Measurements from ENCODE around the gene ENGASE.

DNA sequence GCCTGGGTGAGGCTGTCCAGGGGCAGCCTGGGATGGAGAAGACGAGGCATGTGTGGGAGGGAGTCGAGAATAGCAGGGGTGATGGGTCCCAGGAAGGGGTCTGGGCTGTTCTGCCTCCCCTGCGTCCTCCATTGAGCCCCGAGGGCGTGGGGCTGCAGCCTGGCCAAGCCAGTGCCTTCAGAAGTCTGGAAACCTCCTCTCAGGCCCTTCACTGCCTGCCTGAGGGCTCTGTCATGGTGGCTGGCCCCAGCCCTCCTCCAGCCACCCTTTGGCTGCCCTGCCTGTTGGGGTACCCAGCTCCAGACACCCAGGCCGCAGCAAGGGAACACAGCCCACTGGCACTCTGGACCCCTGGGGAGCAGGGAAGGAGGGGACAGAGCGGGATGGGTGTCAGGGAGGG lies 27.6 kb downstream of the ENGASE start:
- no peak for TF ChIP-seq EZH2 (IDR thresholded peaks at IDR 0.05; ENCODE audit: low read length, unreplicated experiment)
- TF ChIP-seq, protein P1, sequence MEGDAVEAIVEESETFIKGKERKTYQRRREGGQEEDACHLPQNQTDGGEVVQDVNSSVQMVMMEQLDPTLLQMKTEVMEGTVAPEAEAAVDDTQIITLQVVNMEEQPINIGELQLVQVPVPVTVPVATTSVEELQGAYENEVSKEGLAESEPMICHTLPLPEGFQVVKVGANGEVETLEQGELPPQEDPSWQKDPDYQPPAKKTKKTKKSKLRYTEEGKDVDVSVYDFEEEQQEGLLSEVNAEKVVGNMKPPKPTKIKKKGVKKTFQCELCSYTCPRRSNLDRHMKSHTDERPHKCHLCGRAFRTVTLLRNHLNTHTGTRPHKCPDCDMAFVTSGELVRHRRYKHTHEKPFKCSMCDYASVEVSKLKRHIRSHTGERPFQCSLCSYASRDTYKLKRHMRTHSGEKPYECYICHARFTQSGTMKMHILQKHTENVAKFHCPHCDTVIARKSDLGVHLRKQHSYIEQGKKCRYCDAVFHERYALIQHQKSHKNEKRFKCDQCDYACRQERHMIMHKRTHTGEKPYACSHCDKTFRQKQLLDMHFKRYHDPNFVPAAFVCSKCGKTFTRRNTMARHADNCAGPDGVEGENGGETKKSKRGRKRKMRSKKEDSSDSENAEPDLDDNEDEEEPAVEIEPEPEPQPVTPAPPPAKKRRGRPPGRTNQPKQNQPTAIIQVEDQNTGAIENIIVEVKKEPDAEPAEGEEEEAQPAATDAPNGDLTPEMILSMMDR (conservative IDR thresholded peaks at IDR 0.05; ENCODE audit: low read depth, low read length), result no peak
- no peak for TF ChIP-seq EZH2phosphoT487 (IDR thresholded peaks at IDR 0.05; ENCODE audit: borderline replicate concordance, low read length)

All from PC-3 (cell line).